ENCODE data around the gene CLEC20A.

- TF ChIP-seq EZH2 (optimal IDR thresholded peaks at IDR 0.05; ENCODE audit: low read depth, low read length) (no peak), CTCF (IDR thresholded peaks at IDR 0.05; ENCODE audit: low read length) (no peak)
These were observed 889 bp downstream of the CLEC20A start for GRCh38 chr1:178495741-178496409.

Data from MM.1S (cell line).